H9 (cell line): ENCODE results near the gene DMKN. TPM values are rescaled to one million over a fixed set of nuclear protein-coding genes. Genes with fewer than 3 reads are reported as not detected.

ENCODE experiments used
- DNase-seq: peaks from one replicate; pipeline ENCODE4 v3.0.0-alpha.2; 2017
- H2AFZ ChIP-seq: one replicate; pipeline ENCODE4 v1.6.1; 2013; ENCODE audit warnings: mild to moderate bottlenecking, low read length, control low read depth, moderate library complexity
- H2AK5ac ChIP-seq: 2 replicates; pipeline ENCODE4 v1.6.1; 2013; ENCODE audit warnings: low read length, control low read depth, mixed read lengths; ENCODE audit not compliant: insufficient read length
- H2BK120ac ChIP-seq: one replicate; pipeline ENCODE4 v1.6.1; 2013; ENCODE audit warnings: low read depth, mild to moderate bottlenecking, low read length, control low read depth, inconsistent platforms; ENCODE audit not compliant: poor library complexity, severe bottlenecking
- H2BK12ac ChIP-seq: 2 replicates; pipeline ENCODE4 v1.6.1; 2013; ENCODE audit warnings: low read length, control low read depth, mixed read lengths, low read depth; ENCODE audit not compliant: insufficient read length
- H2BK15ac ChIP-seq: 2 replicates; pipeline ENCODE4 v1.6.1; 2013; ENCODE audit warnings: low read depth, low read length, control low read depth
- H2BK20ac ChIP-seq: one replicate; pipeline ENCODE4 v1.6.1; 2013; ENCODE audit warnings: low read depth, mild to moderate bottlenecking, low read length, control low read depth, inconsistent platforms; ENCODE audit not compliant: poor library complexity, severe bottlenecking
- H2BK5ac ChIP-seq: 2 replicates; pipeline ENCODE4 v1.6.1; 2013; ENCODE audit warnings: low read length, control low read depth, mixed read lengths; ENCODE audit not compliant: insufficient read length
- H3K14ac ChIP-seq: 2 replicates; pipeline ENCODE4 v1.6.1; 2013; ENCODE audit warnings: low read length, control low read depth; ENCODE audit not compliant: insufficient read depth
- H3K18ac ChIP-seq: 2 replicates; pipeline ENCODE4 v1.6.1; 2013; ENCODE audit warnings: low read depth, mild to moderate bottlenecking, mixed read lengths, low read length, control low read depth; ENCODE audit not compliant: insufficient read length
- H3K23ac ChIP-seq: 2 replicates; pipeline ENCODE4 v1.6.1; 2013; ENCODE audit warnings: low read length, control low read depth, mixed read lengths, low read depth; ENCODE audit not compliant: insufficient read length
- H3K23me2 ChIP-seq: 2 replicates; pipeline ENCODE4 v1.6.1; 2013; ENCODE audit warnings: low read depth, mild to moderate bottlenecking, mixed read lengths, low read length, control low read depth; ENCODE audit not compliant: insufficient read length, poor library complexity, severe bottlenecking
- H3K27ac ChIP-seq: 2 replicates; pipeline ENCODE4 v1.5.1; 2013; ENCODE audit warnings: low read length, control low read depth, mixed read lengths, low read depth; ENCODE audit not compliant: insufficient read length
- H3K27me3 ChIP-seq: 2 replicates; pipeline ENCODE4 v1.6.1; 2013; ENCODE audit warnings: low read length, control low read depth, inconsistent platforms; ENCODE audit not compliant: insufficient read depth
- H3K4ac ChIP-seq: 2 replicates; pipeline ENCODE4 v1.6.1; 2013; ENCODE audit warnings: low read depth, mild to moderate bottlenecking, control low read depth, inconsistent platforms, low read length, moderate library complexity
- H3K4me1 ChIP-seq: 2 replicates; pipeline ENCODE4 v1.6.1; 2013; ENCODE audit warnings: low read length, control low read depth, inconsistent platforms; ENCODE audit not compliant: insufficient read depth
- H3K4me2 ChIP-seq: 2 replicates; pipeline ENCODE4 v1.6.1; 2013; ENCODE audit warnings: low read length, control low read depth, mixed read lengths; ENCODE audit not compliant: insufficient read length, insufficient read depth
- H3K56ac ChIP-seq: 2 replicates; pipeline ENCODE4 v1.6.1; 2013; ENCODE audit warnings: low read depth, mild to moderate bottlenecking, mixed read lengths, low read length, control low read depth; ENCODE audit not compliant: insufficient read length
- H3K79me1 ChIP-seq: 2 replicates; pipeline ENCODE4 v1.6.1; 2013; ENCODE audit warnings: low read depth, mild to moderate bottlenecking, moderate library complexity, low read length, control low read depth, inconsistent platforms; ENCODE audit not compliant: insufficient read depth, poor library complexity, severe bottlenecking
- H3K79me2 ChIP-seq: 2 replicates; pipeline ENCODE4 v1.6.1; 2013; ENCODE audit warnings: low read length, control low read depth, inconsistent platforms; ENCODE audit not compliant: insufficient read depth
- H3K9ac ChIP-seq: 2 replicates; pipeline ENCODE4 v1.6.1; 2013; ENCODE audit warnings: low read length, control low read depth, mixed read lengths; ENCODE audit not compliant: insufficient read length; ENCODE audit errors: extremely low read depth
- H3K9me3 ChIP-seq: one replicate; pipeline ENCODE4 v1.6.1; 2013; ENCODE audit warnings: low read depth, low read length, inconsistent platforms; ENCODE audit not compliant: control insufficient read depth
- H3T11ph ChIP-seq: one replicate; pipeline ENCODE4 v1.6.1; 2013; ENCODE audit warnings: mild to moderate bottlenecking, low read length, control low read depth, inconsistent platforms
- H4K20me1 ChIP-seq: one replicate; pipeline ENCODE4 v1.6.1; 2013; ENCODE audit not compliant: control insufficient read depth, insufficient read length, insufficient read depth
- H4K5ac ChIP-seq: 2 replicates; pipeline ENCODE4 v1.6.1; 2013; ENCODE audit warnings: low read depth, mild to moderate bottlenecking, mixed read lengths, low read length, control low read depth; ENCODE audit not compliant: insufficient read length
- H4K8ac ChIP-seq: replicated peaks from 2 replicates; pipeline ENCODE4 v1.6.1; 2013; ENCODE audit warnings: low read length, control low read depth, mixed read lengths, low read depth; ENCODE audit not compliant: insufficient read length
- H4K91ac ChIP-seq: 2 replicates; pipeline ENCODE4 v1.6.1; 2013; ENCODE audit warnings: low read depth, mild to moderate bottlenecking, moderate library complexity, mixed read lengths, low read length, control low read depth; ENCODE audit not compliant: insufficient read length
- H3K27ac Mint-ChIP-seq, 3 experiments: 2 replicates in 2 of 3; 3 replicates in 1 of 3; pipeline ENCODE4 v1.8.0; 2020 to 2021; ENCODE audit warnings: mixed read lengths in 3 of 3, mild to moderate bottlenecking in 1 of 3, moderate library complexity in 1 of 3
- H3K27me3 Mint-ChIP-seq: 2 replicates; pipeline ENCODE4 v1.8.0; 2021; ENCODE audit warnings: low read depth, mild to moderate bottlenecking, moderate library complexity, mixed read lengths
- H3K36me3 Mint-ChIP-seq, 3 experiments: 2 replicates in 2 of 3; 3 replicates in 1 of 3; pipeline ENCODE4 v1.8.0; 2020 to 2021; ENCODE audit warnings: low read depth in 3 of 3, mixed read lengths in 3 of 3; ENCODE audit not compliant: insufficient read depth in 1 of 3
- H3K4me1 Mint-ChIP-seq, 2 experiments: 2 replicates each; pipeline ENCODE4 v1.8.0; 2020; ENCODE audit warnings: mixed read lengths in 2 of 2
- H3K4me3 Mint-ChIP-seq, 2 experiments: 2 replicates in 1 of 2; 3 replicates in 1 of 2; pipeline ENCODE4 v1.8.0; 2020 to 2021; ENCODE audit warnings: mild to moderate bottlenecking in 2 of 2, mixed read lengths in 2 of 2, moderate library complexity in 1 of 2
- H3K9me3 Mint-ChIP-seq, 2 experiments: 2 replicates in 1 of 2; 3 replicates in 1 of 2; pipeline ENCODE4 v1.8.0; 2020; ENCODE audit warnings: mild to moderate bottlenecking in 2 of 2, mixed read lengths in 2 of 2, moderate library complexity in 1 of 2
- CTCF ChIP-seq: fragments of 200-600 bp; sonication (generic); conservative IDR thresholded peaks from 3 replicates; pipeline ENCODE4 v1.8.0; 2021; ENCODE audit warnings: antibody characterized with exemption, mild to moderate bottlenecking
- WGBS: extraction: QIAGEN DNeasy Blood & Tissue Kit; methylation state at CpG from one replicate; pipeline ENCODE4 v1.1.7; 2013; ENCODE audit warnings: missing lambda C conversion rate, low lambda C conversion rate, mixed read lengths; ENCODE audit not compliant: insufficient read length; ENCODE audit errors: extremely low coverage; 5-methylcytosine and 5-hydroxymethylcytosine counted together
- total RNA-seq: library from RNA; stranded (reverse); gene quantifications from 2 replicates; pipeline ENCODE4 v1.2.1, GENCODE V29; 2021

The DMKN gene
- total RNA-seq, 1 experiment from 2014 or later, result 278 TPM

DNA sequence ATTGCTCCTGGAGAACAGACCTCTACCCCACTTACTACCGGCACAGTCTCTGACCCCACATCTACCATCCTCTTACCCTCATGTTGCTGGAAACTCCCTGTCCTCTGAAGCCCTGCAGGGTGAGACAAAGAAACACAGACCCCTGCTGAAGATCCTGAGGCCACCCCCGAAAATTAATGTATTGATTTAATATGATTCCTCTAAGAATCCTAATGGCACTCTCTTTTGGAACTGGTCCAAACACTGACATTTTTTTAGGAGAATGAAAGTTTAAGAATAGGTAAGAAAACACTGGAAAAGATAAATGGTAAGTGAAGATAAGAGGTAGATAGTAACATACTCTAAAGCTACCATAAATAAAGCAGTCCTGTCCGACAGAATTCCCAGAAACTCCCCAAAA, 5.3 kb downstream of the DMKN start:
- peak overlapping the region; percentile 94 for H3K4me2 ChIP-seq
- Mint-ChIP-seq H3K4me3 (peak overlapping the region; percentile 97 to 98), H3K4me1 (peaks cover 11 to 25% of the 10 kb centered on the region in 2 experiments), H3K27ac (no peak overlapping the region), H3K36me3 (peaks cover 35 to 50% (median 49%) of the 10 kb centered on the region in 3 experiments), H3K27me3 (peaks cover 20% of the 10 kb centered on the region), H3K9me3 (no peaks in the 10 kb centered on the region)
- H4K20me1 ChIP-seq, result no peaks in the 10 kb centered on the region
- H2BK120ac ChIP-seq, result no peak overlapping the region
- TF ChIP-seq CTCF, result no peak
- WGBS, result no CpG with 5 or more reads among the region's 3 CpGs
- H4K5ac ChIP-seq, result no peak overlapping the region
- no peak overlapping the region for H2AK5ac ChIP-seq
- no peak overlapping the region for H2BK20ac ChIP-seq
- H3K23me2 ChIP-seq, result peaks cover 8% of the 10 kb centered on the region
- no peak overlapping the region for H2BK15ac ChIP-seq
- H3K14ac ChIP-seq, result no peak overlapping the region
- no peak overlapping the region for H3K18ac ChIP-seq
- H3K56ac ChIP-seq, result no peak overlapping the region
- H4K8ac ChIP-seq, result no peak overlapping the region
- no peak overlapping the region for H4K91ac ChIP-seq
- no peaks in the 10 kb centered on the region for H3K9me3 ChIP-seq
- no peak overlapping the region for H3K9ac ChIP-seq
- no peak for DNase-seq
- H3K4me1 ChIP-seq, result no peaks in the 10 kb centered on the region
- no peaks in the 10 kb centered on the region; the same call in 1 of the 2 replicates for H3K27me3 ChIP-seq
- no peaks in the 10 kb centered on the region for H3K79me1 ChIP-seq
- H2BK12ac ChIP-seq, result no peak overlapping the region
- no peak overlapping the region for H2BK5ac ChIP-seq
- H3K4ac ChIP-seq, result no peak overlapping the region
- no peak overlapping the region for H3K27ac ChIP-seq
- peaks cover 4% of the 10 kb centered on the region; the same call in 1 of the 2 replicates for H3K79me2 ChIP-seq
- no peak overlapping the region for H2AFZ ChIP-seq
- H3K23ac ChIP-seq, result no peak overlapping the region
- no peak overlapping the region for H3T11ph ChIP-seq
